Stimulated activated naive CD4-positive, alpha-beta T cell (primary cell): ENCODE results near the gene RHOU.

Experiments
- DNase-seq, 6 experiments: peaks; one replicate each; lab custom pipeline; 2025; lab: John Stamatoyannopoulos, UW

RHOU gene

GRCh38 chr1:228785366-228786330 is 50.4 kb downstream of the RHOU start:
- no peak for DNase-seq

GRCh38 chr1:228786361-228787129 is 51.3 kb downstream of the RHOU start:
- DNase-seq: no peak

GRCh38 chr1:228791791-228792190 is 56.5 kb downstream of the RHOU start:
- DNase-seq: no peak

GRCh38 chr1:228792601-228793000 is 57.3 kb downstream of the RHOU start:
- DNase-seq: no peak

- peak in 2 of 6 experiments; percentile 12 to 21 for DNase-seq
Observed at GRCh38 chr1:228793032-228793431, 57.8 kb downstream of the RHOU start.

- peak in 2 of 6 experiments; percentile 14 to 23 for DNase-seq
Observed at GRCh38 chr1:228794173-228794572, 58.9 kb downstream of the RHOU start.

- DNase-seq: no peak
Observed at GRCh38 chr1:228794810-228795209, 59.5 kb downstream of the RHOU start.

GRCh38 chr1:228795596-228795995 is 60.3 kb downstream of the RHOU start:
- DNase-seq: no peak
